ENCODE measurements around the gene FMO5. TPM values are rescaled to one million over a fixed set of nuclear protein-coding genes. Genes with fewer than 3 reads are reported as not detected.

Gene FMO5
- total RNA-seq, 2 experiments from 2014 or later, result 0.31 to 0.50 TPM

- Mint-ChIP-seq H3K27me3 (ENCODE audit: low read depth) (peaks cover 5% of the 10 kb centered on the region), H3K4me1 (ENCODE audit: low read depth) (no peaks in the 10 kb centered on the region), H3K9me3 (ENCODE audit: insufficient read depth) (no peaks in the 10 kb centered on the region), H3K36me3 (ENCODE audit: low read depth) (no peaks in the 10 kb centered on the region), H3K4me3 (no peak overlapping the region), H3K27ac (no peak overlapping the region)
- ATAC-seq (no peak), DNase-seq (no peak)
- ChIA-PET CTCF (no interaction called here), POLR2A (no interaction called here)
These were observed 10.1 kb downstream of the FMO5 start for GRCh38 chr1:147214842-147215539.

DNA sequence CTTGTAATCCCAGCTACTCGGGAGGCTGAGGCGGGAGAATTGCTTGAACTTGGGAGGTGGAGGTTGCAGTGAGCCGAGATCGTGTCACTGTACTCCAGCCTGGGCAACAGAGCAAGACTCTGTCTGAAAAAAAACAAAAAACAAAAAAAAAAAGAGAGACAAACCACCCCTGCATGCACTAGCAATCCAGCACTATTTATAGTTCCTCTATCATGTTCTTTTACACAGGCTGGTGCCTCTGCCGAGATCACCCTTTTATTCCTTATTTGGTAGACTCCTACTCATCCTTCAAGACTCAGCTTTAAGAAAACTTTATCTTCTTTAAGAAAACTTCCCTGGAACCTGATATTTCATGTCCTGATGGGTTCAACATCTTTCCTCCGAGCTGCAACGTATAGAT is 10.8 kb downstream of the FMO5 start:
- no peak overlapping the region for H3K27ac Mint-ChIP-seq
- no peaks in the 10 kb centered on the region for H3K4me1 Mint-ChIP-seq (ENCODE audit: low read depth)
- H3K36me3 Mint-ChIP-seq (ENCODE audit: low read depth), result no peaks in the 10 kb centered on the region
- ChIA-PET CTCF (no interaction called here), POLR2A (no interaction called here)
- no peaks in the 10 kb centered on the region for H3K9me3 Mint-ChIP-seq (ENCODE audit: insufficient read depth)
- DNase-seq (no peak), ATAC-seq (no peak)
- peaks cover 5% of the 10 kb centered on the region for H3K27me3 Mint-ChIP-seq (ENCODE audit: low read depth)
- H3K4me3 Mint-ChIP-seq, result no peak overlapping the region

GRCh38 chr1:147213271-147213670 is 11.9 kb downstream of the FMO5 start:
- Mint-ChIP-seq H3K27me3 (ENCODE audit: low read depth) (peaks cover 5% of the 10 kb centered on the region), H3K4me3 (no peak overlapping the region)
- CTCF ChIA-PET, result no interaction called here

GRCh38 chr1:147211577-147211976 is 13.6 kb downstream of the FMO5 start:
- Mint-ChIP-seq H3K9me3 (ENCODE audit: insufficient read depth) (no peaks in the 10 kb centered on the region), H3K36me3 (ENCODE audit: low read depth) (no peaks in the 10 kb centered on the region), H3K27me3 (ENCODE audit: low read depth) (peaks cover 5% of the 10 kb centered on the region), H3K27ac (no peak overlapping the region), H3K4me3 (no peak overlapping the region), H3K4me1 (ENCODE audit: low read depth) (no peaks in the 10 kb centered on the region)
- DNase-seq, result no peak
- ChIA-PET POLR2A (no interaction called here), CTCF (interaction anchor here (1.3 kb wide), 1 partner anchor 13 kb away, joined by 3 read pairs; the partner anchor contains the start of gene FMO5)
- ATAC-seq, result no peak

More at GRCh38 chr1:147213271-147213670, 11.9 kb downstream of the FMO5 start:
- H3K36me3 Mint-ChIP-seq (ENCODE audit: low read depth), result no peaks in the 10 kb centered on the region
- H3K9me3 Mint-ChIP-seq (ENCODE audit: insufficient read depth), result no peaks in the 10 kb centered on the region
- ATAC-seq (no peak), DNase-seq (no peak)
- no peak overlapping the region for H3K27ac Mint-ChIP-seq
- H3K4me1 Mint-ChIP-seq (ENCODE audit: low read depth), result no peaks in the 10 kb centered on the region
- POLR2A ChIA-PET, result no interaction called here

DNA sequence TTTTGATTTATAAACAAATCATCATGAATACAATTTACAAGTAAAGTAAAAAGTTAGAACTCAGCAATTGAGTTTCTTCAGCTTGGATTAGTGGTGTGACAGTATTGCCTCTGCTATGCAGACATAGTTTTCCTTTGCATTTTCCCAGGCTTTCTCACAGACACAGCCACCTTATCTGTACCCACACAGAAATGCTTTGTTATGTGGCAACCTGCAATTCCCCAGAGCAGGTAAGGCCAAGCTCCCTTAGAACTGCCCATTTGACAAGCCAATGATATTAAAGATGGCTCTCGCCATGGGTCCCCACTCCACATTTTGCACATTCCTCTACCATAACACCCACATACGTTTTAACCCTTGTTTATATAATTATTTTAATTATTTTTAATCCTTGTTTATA is 14.2 kb downstream of the FMO5 start:
- Mint-ChIP-seq H3K4me3 (no peak overlapping the region), H3K4me1 (ENCODE audit: low read depth) (no peaks in the 10 kb centered on the region), H3K27me3 (ENCODE audit: low read depth) (peaks cover 2% of the 10 kb centered on the region), H3K27ac (no peak overlapping the region), H3K36me3 (ENCODE audit: low read depth) (no peaks in the 10 kb centered on the region), H3K9me3 (ENCODE audit: insufficient read depth) (no peaks in the 10 kb centered on the region)
- POLR2A ChIA-PET, result no interaction called here
- CTCF ChIA-PET, result no interaction called here
- no peak for ATAC-seq
- no peak for DNase-seq

DNA sequence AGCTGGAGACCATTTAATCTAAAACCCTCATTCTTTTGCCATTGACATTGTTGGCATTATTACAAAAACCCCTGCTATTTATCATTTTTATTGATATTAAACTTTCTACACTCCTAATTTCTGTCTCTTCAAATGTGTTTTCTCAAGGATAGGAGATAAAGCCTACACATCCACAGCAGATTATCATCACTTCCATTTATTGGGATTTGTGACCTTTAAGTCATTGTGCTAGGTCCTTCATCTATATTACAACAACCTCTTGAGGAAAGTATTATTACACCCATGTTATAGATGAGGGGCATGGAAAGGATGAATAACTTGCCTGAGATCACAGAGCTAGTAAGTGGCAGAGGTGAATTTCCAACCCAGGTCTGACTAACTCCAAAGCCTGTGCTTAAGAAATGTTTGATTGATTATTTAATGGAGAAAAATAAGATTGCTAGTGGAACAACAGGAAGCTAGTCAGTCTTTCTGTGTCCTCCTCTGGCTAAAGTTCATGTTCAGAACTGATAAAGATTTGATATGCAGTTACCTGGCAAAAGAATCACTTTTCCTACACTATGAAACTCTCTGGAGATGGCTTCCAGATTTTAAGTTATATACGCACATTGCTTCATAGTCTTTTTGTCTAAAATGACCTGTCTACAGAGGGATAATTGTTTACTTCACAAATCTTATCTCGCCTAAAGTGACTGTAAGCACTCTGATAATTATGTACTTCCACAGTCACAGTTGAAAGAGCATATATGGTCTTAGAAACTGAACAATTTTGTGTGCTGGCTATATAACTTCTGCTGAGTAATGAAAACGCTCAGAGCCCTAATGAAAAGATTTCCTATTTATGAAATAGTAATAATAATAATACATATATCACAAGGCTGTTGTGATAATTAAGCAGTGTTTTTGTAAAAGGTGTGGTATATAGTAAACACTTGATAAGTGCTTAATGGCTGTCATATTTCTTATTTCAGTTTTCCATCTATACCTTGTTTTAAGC is 15.0 kb downstream of the FMO5 start:
- Mint-ChIP-seq H3K4me3 (no peak overlapping the region), H3K9me3 (ENCODE audit: insufficient read depth) (no peaks in the 10 kb centered on the region), H3K27ac (no peak overlapping the region), H3K36me3 (ENCODE audit: low read depth) (no peaks in the 10 kb centered on the region), H3K27me3 (ENCODE audit: low read depth) (peaks cover 2% of the 10 kb centered on the region), H3K4me1 (ENCODE audit: low read depth) (no peaks in the 10 kb centered on the region)
- ChIA-PET POLR2A (no interaction called here), CTCF (no interaction called here)
- DNase-seq (no peak), ATAC-seq (no peak)

DNA sequence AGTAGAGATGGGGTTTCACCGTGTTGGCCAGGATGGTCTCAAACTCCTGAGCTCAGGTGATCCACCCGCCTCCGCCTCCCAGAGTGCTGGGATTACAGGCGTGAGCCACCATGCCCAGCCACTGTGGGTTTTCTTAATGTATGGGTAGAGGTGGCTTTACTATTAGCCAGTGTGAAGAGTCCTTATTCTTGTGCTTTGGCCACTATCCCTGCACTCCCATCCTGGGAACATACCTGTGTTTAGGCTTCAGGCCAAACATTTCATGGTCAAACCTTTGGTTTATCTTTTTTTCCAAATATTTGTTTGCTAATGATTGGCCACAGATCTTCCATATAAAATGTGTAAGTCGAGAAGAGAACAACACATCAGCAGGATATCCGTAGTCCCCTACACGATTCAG is 16.5 kb downstream of the FMO5 start:
- CTCF ChIA-PET, result no interaction called here
- Mint-ChIP-seq H3K27me3 (ENCODE audit: low read depth) (no peaks in the 10 kb centered on the region), H3K9me3 (ENCODE audit: insufficient read depth) (no peaks in the 10 kb centered on the region), H3K4me3 (no peak overlapping the region), H3K4me1 (ENCODE audit: low read depth) (peaks cover 3% of the 10 kb centered on the region), H3K36me3 (ENCODE audit: low read depth) (no peaks in the 10 kb centered on the region), H3K27ac (no peak overlapping the region)
- ATAC-seq (no peak), DNase-seq (no peak)
- POLR2A ChIA-PET, result no interaction called here

DNA sequence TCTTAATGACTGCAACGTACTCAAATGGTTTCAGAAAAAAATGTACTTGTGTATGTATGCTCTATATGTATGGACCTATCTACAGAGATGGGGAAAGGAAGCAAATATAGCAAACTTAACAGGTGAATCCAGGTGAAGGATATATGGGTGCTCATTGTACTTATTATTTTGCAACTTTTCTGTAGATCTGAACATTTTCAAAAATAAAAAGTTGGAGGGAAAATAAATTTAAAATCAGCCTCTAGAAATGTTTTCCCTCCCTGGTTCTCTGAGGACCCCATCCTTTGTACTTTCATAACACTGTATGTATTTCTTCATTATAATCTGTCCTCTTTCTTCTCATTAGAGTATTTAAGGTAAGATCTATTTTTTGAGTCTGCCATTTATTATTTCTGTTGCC is 17.9 kb downstream of the FMO5 start:
- Mint-ChIP-seq H3K4me3 (no peak overlapping the region), H3K27me3 (ENCODE audit: low read depth) (no peaks in the 10 kb centered on the region), H3K36me3 (ENCODE audit: low read depth) (no peaks in the 10 kb centered on the region), H3K27ac (no peak overlapping the region), H3K9me3 (ENCODE audit: insufficient read depth) (no peaks in the 10 kb centered on the region), H3K4me1 (ENCODE audit: low read depth) (peaks cover 3% of the 10 kb centered on the region)
- POLR2A ChIA-PET, result no interaction called here
- ATAC-seq (no peak), DNase-seq (no peak)
- CTCF ChIA-PET, result no interaction called here

DNA sequence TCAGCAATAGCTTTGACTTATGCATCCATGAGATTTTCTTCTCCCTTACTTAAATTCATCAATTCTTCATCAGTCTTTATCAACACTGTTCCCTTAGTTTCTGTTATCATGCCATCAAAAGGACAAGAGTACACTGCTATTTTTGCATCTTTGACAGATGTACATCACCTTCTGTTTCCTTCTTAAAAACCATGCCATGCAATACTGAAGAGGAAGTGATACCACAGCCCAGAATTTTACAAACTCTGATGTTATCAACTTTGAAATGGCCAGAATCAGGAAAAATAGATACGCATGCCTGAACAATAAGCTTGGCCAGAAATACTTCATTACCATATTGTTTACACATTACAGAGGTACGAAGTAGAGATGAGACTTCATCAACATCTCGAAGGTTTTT is 21.1 kb downstream of the FMO5 start:
- Mint-ChIP-seq H3K27me3 (ENCODE audit: low read depth) (no peaks in the 10 kb centered on the region), H3K4me1 (ENCODE audit: low read depth) (peaks cover 3% of the 10 kb centered on the region), H3K27ac (no peak overlapping the region), H3K36me3 (ENCODE audit: low read depth) (no peaks in the 10 kb centered on the region), H3K4me3 (no peak overlapping the region), H3K9me3 (ENCODE audit: insufficient read depth) (no peaks in the 10 kb centered on the region)
- ChIA-PET POLR2A (no interaction called here), CTCF (no interaction called here)
- no peak for ATAC-seq
- no peak for DNase-seq

DNA sequence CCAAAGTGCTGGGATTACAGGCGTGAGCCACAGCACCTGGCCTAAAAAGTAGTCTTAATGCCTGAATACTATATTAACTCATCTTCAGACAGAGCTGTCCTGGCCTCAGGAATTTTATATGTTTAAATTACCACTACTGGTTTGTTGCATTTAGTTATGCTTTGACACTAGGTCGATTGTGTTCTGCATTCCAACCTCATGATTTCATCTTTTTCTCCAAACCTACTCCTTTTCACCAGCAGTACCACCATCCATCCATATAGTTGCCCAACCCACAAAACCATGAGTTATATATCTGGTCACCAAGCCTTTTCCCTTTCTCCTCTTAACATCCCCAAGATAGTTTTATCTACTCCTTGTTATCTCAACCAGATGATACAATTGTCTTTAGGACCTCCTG is 22.6 kb downstream of the FMO5 start:
- Mint-ChIP-seq H3K9me3 (ENCODE audit: insufficient read depth) (no peaks in the 10 kb centered on the region), H3K4me1 (ENCODE audit: low read depth) (peaks cover 3% of the 10 kb centered on the region), H3K27ac (no peak overlapping the region), H3K36me3 (ENCODE audit: low read depth) (no peaks in the 10 kb centered on the region), H3K4me3 (no peak overlapping the region), H3K27me3 (ENCODE audit: low read depth) (no peaks in the 10 kb centered on the region)
- DNase-seq (no peak), ATAC-seq (no peak)
- POLR2A ChIA-PET, result no interaction called here
- CTCF ChIA-PET, result interaction anchor here (1.8 kb wide), 1 partner anchor 13 kb away, joined by 4 read pairs; no protein-coding TSS in a partner anchor

GRCh38 chr1:147201786-147202185 is 23.4 kb downstream of the FMO5 start:
- DNase-seq (no peak), ATAC-seq (no peak)
- Mint-ChIP-seq H3K36me3 (ENCODE audit: low read depth) (no peaks in the 10 kb centered on the region), H3K27me3 (ENCODE audit: low read depth) (no peaks in the 10 kb centered on the region), H3K9me3 (ENCODE audit: insufficient read depth) (no peaks in the 10 kb centered on the region), H3K4me1 (ENCODE audit: low read depth) (peaks cover 3% of the 10 kb centered on the region), H3K27ac (no peak overlapping the region), H3K4me3 (no peak overlapping the region)
- CTCF ChIA-PET, result interaction anchor here (1.8 kb wide), 1 partner anchor 12 kb away, joined by 4 read pairs; no protein-coding TSS in a partner anchor
- POLR2A ChIA-PET, result no interaction called here

- Mint-ChIP-seq H3K36me3 (ENCODE audit: low read depth) (no peaks in the 10 kb centered on the region), H3K4me1 (ENCODE audit: low read depth) (peaks cover 3% of the 10 kb centered on the region), H3K4me3 (no peak overlapping the region), H3K9me3 (ENCODE audit: insufficient read depth) (no peaks in the 10 kb centered on the region), H3K27me3 (ENCODE audit: low read depth) (no peaks in the 10 kb centered on the region), H3K27ac (no peak overlapping the region)
- ATAC-seq (no peak), DNase-seq (no peak)
- ChIA-PET POLR2A (no interaction called here), CTCF (interaction anchor here (0.9 to 1.8 kb wide), 3 partner anchors 11 to 41 kb away, joined by 3 to 4 read pairs (median 3); partner anchors contain the start of gene CHD1L)
These were observed 23.9 kb downstream of the FMO5 start for GRCh38 chr1:147201276-147201675.

All from activated CD8-positive, alpha-beta T cell treated with anti-CD3 and anti-CD28 coated beads, Interleukin-2, amount 10 ng/mL, durations not matched to agents 7 days and 5 days (primary cell).